Activated CD4-positive, alpha-beta T cell treated with anti-CD3 and anti-CD28 coated beads, Interleukin-2, Interleukin-6, amounts not matched to agents 100 ng/mL and 50 ng/mL, durations not matched to agents 16 hours and 8 hours (primary cell): ENCODE data around the gene ICAM5.
A peak's percentile ranks its signal among the peaks of the same experiment; 100 is the strongest.

Source experiments
- DNase-seq: peaks from one replicate; pipeline ENCODE4 v3.0.0-alpha.2; 2020

ICAM5 gene

GRCh38 chr19:10292206-10292788 lies 2.5 kb downstream of the ICAM5 start:
- DNase-seq: peak; percentile 85

GRCh38 chr19:10292789-10293636 lies 3.3 kb downstream of the ICAM5 start:
- DNase-seq: no peak

GRCh38 chr19:10293637-10294367 lies 4.0 kb downstream of the ICAM5 start:
- DNase-seq: no peak

- no peak for DNase-seq
Measured at GRCh38 chr19:10294368-10294697, 4.6 kb downstream of the ICAM5 start.

GRCh38 chr19:10295305-10295846 lies 5.6 kb downstream of the ICAM5 start:
- DNase-seq: peak; percentile 62

GRCh38 chr19:10295847-10296591 lies 6.3 kb downstream of the ICAM5 start:
- no peak for DNase-seq

GRCh38 chr19:10299545-10300458 lies 10.1 kb downstream of the ICAM5 start:
- no peak for DNase-seq

- no peak for DNase-seq
Measured at GRCh38 chr19:10305139-10305806, 15.5 kb downstream of the ICAM5 start.

GRCh38 chr19:10306327-10306726 lies 16.6 kb downstream of the ICAM5 start:
- no peak for DNase-seq

GRCh38 chr19:10309423-10309822 lies 19.7 kb downstream of the ICAM5 start, which contains the start of gene ZGLP1:
TSS of gene ZGLP1 (minus strand) at chr19:10309815.
- DNase-seq: no peak

GRCh38 chr19:10315335-10316214 lies 25.8 kb downstream of the ICAM5 start, which contains the start of gene FDX2:
TSS of gene FDX2 (minus strand) at chr19:10316015. CDS start at chr19:10315996, 19 bp downstream.
- DNase-seq: peak; percentile 94

- no peak for DNase-seq
Measured at GRCh38 chr19:10316229-10317044, 26.7 kb downstream of the ICAM5 start.

- DNase-seq: no peak
Measured at GRCh38 chr19:10317045-10317856, 27.5 kb downstream of the ICAM5 start.

- DNase-seq: no peak
Measured at GRCh38 chr19:10317857-10318462, 28.2 kb downstream of the ICAM5 start.

- DNase-seq: no peak
Measured at GRCh38 chr19:10318807-10319682, 29.3 kb downstream of the ICAM5 start.

GRCh38 chr19:10320602-10321416 lies 31.1 kb downstream of the ICAM5 start:
- no peak for DNase-seq
